NCI-H1092 (cell line): Measurements from ENCODE around the gene CTSA.
"Not testable (repeated sequence)": the region's sequence is repeated elsewhere in the genome, so short reads cannot be mapped to it uniquely, and the experiment has no call there.

ENCODE experiments used
- DNase-seq: peaks from one replicate; lab custom pipeline; 2025; lab: John Stamatoyannopoulos, UW

Gene CTSA

GRCh38 chr20:45918779-45919537, 27.8 kb downstream of the CTSA start:
- DNase-seq: no peak

GRCh38 chr20:45919542-45920399, 28.6 kb downstream of the CTSA start:
- no peak for DNase-seq

- no peak for DNase-seq
Measured at GRCh38 chr20:45920462-45921336, 29.6 kb downstream of the CTSA start.

GRCh38 chr20:45921337-45922189, 30.4 kb downstream of the CTSA start:
- no peak for DNase-seq

GRCh38 chr20:45924391-45925261, 33.5 kb downstream of the CTSA start:
- DNase-seq: no peak

- DNase-seq: no peak
Measured at GRCh38 chr20:45925821-45926506, 34.8 kb downstream of the CTSA start.

GRCh38 chr20:45926731-45927070, 35.6 kb downstream of the CTSA start:
- DNase-seq: no peak

GRCh38 chr20:45927071-45927878, 36.1 kb downstream of the CTSA start:
- DNase-seq: no peak

GRCh38 chr20:45931680-45932079, 40.5 kb downstream of the CTSA start:
- DNase-seq: not testable (repeated sequence)

- peak; percentile 69 for DNase-seq
Measured at GRCh38 chr20:45933266-45934045, 42.3 kb downstream of the CTSA start.

- peak; percentile 62 for DNase-seq
Measured at GRCh38 chr20:45934046-45934585, 43.0 kb downstream of the CTSA start.

GRCh38 chr20:45934586-45935415, 43.7 kb downstream of the CTSA start, which contains the start of gene PCIF1:
TSS of gene PCIF1 (plus strand) at chr20:45934683. CDS start at chr20:45939000, 4,317 bp downstream.
- DNase-seq: peak; percentile 96

- no peak for DNase-seq
Measured at GRCh38 chr20:45935416-45936046, 44.4 kb downstream of the CTSA start.

- DNase-seq: no peak
Measured at GRCh38 chr20:45937765-45938164, 46.6 kb downstream of the CTSA start.

- no peak for DNase-seq
Measured at GRCh38 chr20:45938727-45939438, 47.7 kb downstream of the CTSA start.

- no peak for DNase-seq
Measured at GRCh38 chr20:45940053-45940452, 48.9 kb downstream of the CTSA start.
